ENCODE results near the gene CEBPG.

DNA sequence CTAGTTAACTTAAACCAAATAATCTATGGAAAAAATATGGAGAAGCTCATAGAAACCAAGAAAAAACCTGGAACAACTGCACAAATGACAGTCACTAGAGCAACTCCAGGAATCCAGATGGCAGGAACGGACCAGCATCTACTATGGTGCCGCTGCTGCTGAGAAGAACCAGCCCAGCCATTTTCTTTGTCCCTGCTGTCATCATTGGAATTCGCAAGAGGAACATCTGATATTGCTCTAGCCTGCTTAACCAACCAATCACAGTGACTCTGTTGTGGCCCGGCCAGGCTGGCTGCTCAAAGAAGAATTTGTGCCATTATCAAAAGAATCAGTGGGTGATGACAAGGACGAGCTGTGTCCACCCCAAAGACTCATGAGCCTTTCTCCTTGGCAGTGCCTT, 38.1 kb upstream of the CEBPG start:
- TF ChIP-seq, protein P1, sequence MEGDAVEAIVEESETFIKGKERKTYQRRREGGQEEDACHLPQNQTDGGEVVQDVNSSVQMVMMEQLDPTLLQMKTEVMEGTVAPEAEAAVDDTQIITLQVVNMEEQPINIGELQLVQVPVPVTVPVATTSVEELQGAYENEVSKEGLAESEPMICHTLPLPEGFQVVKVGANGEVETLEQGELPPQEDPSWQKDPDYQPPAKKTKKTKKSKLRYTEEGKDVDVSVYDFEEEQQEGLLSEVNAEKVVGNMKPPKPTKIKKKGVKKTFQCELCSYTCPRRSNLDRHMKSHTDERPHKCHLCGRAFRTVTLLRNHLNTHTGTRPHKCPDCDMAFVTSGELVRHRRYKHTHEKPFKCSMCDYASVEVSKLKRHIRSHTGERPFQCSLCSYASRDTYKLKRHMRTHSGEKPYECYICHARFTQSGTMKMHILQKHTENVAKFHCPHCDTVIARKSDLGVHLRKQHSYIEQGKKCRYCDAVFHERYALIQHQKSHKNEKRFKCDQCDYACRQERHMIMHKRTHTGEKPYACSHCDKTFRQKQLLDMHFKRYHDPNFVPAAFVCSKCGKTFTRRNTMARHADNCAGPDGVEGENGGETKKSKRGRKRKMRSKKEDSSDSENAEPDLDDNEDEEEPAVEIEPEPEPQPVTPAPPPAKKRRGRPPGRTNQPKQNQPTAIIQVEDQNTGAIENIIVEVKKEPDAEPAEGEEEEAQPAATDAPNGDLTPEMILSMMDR (conservative IDR thresholded peaks at IDR 0.05 in 1 of 2, IDR thresholded peaks at IDR 0.05 in 1 of 2; ENCODE audit: low read depth in 1 of 2, low read length in 2 of 2) = no peak
- no peak for TF ChIP-seq EZH2 (IDR thresholded peaks at IDR 0.05; ENCODE audit: low read length, missing control alignments)

All from fibroblast of lung (primary cell).